Lower lobe of right lung (tissue), 2 donors: ENCODE results near the gene TSHZ3. TPM values are rescaled to one million over a fixed set of nuclear protein-coding genes. Genes with fewer than 3 reads are reported as not detected.
A peak's percentile ranks its signal among the peaks of the same experiment; 100 is the strongest.

Experiments
- ATAC-seq, 2 donors: fragments of 200-7000 bp; cut with Tn5 transposase; one replicate each; pipeline ENCODE4 v1.9.1; 2020 to 2022; ENCODE audit warnings: mild to moderate bottlenecking in 2 of 2, moderate library complexity in 2 of 2
- DNase-seq: peaks from one replicate; pipeline ENCODE4 v3.0.0-alpha.2; 2020
- H3K27ac ChIP-seq: fragments of 200-600 bp; one replicate; pipeline ENCODE4 v1.8.0; 2022
- H3K27me3 ChIP-seq: fragments of 200-600 bp; one replicate; pipeline ENCODE4 v1.8.0; 2022; ENCODE audit warnings: low read depth
- H3K36me3 ChIP-seq: fragments of 200-600 bp; one replicate; pipeline ENCODE4 v1.8.0; 2022; ENCODE audit warnings: mild to moderate bottlenecking
- H3K4me1 ChIP-seq: fragments of 200-600 bp; one replicate; pipeline ENCODE4 v1.8.0; 2022
- H3K4me3 ChIP-seq: fragments of 200-600 bp; one replicate; pipeline ENCODE4 v1.8.0; 2022; ENCODE audit warnings: mild to moderate bottlenecking
- H3K9me3 ChIP-seq: fragments of 200-600 bp; one replicate; pipeline ENCODE4 v1.8.0; 2022
- CTCF ChIP-seq: fragments of 200-600 bp; IDR thresholded peaks from one replicate; pipeline ENCODE4 v1.8.0; 2022; ENCODE audit warnings: antibody characterized with exemption, mild to moderate bottlenecking
- intact Hi-C: fragments of 100-400 bp; cut with DNase I; formaldehyde crosslinking; loops from one replicate; pipeline ENCODE4 v1.11.0; 2022
- total RNA-seq: library from RNA; stranded (reverse); fragmentation: NEBNext Ultra II Directional; extraction: Animal tissue kit (Norgen Biotek cat#: 25700); gene quantifications from one replicate; pipeline ENCODE4 v1.2.1, GENCODE V29; 2021
- donor health status: DM: no; HTN: yes; CAD: no; lungs with severe emphysema.

TSHZ3 gene
- total RNA-seq, 1 donor from 2014 or later: 5.7 TPM

- Histone ChIP-seq H3K4me3 (no peak overlapping the region), H3K4me1 (peaks cover 26% of the 10 kb centered on the region), H3K9me3 (no peaks in the 10 kb centered on the region), H3K27me3 (no peaks in the 10 kb centered on the region), H3K36me3 (no peaks in the 10 kb centered on the region), H3K27ac (peak overlapping the region; percentile 10)
- ATAC-seq (peak in 1 of 2 donors; percentile 40), DNase-seq (no peak)
- intact Hi-C loops: no loop called here
- TF ChIP-seq CTCF: no peak
Observed at GRCh38 chr19:31339411-31339810, 9.8 kb downstream of the TSHZ3 start.

- H3K36me3 ChIP-seq: no peaks in the 10 kb centered on the region
- H3K4me1 ChIP-seq: peaks cover 26% of the 10 kb centered on the region
- H3K4me3 ChIP-seq: no peak overlapping the region
- TF ChIP-seq CTCF: peak; percentile 49
- intact Hi-C loops: no loop called here
- H3K27me3 ChIP-seq: no peaks in the 10 kb centered on the region
- DNase-seq (no peak), ATAC-seq (peak; percentile 57 to 65)
- H3K9me3 ChIP-seq: no peaks in the 10 kb centered on the region
- H3K27ac ChIP-seq: peak overlapping the region; percentile 2
Observed at GRCh38 chr19:31338069-31338776, 11.0 kb downstream of the TSHZ3 start.

- intact Hi-C loops: no loop called here
Observed at GRCh38 chr19:31337008-31337914, 12.0 kb downstream of the TSHZ3 start.

GRCh38 chr19:31335716-31336115 lies 13.5 kb downstream of the TSHZ3 start:
- H3K4me1 ChIP-seq: peaks cover 21% of the 10 kb centered on the region
- intact Hi-C loops: no loop called here
- DNase-seq (no peak), ATAC-seq (no peak)
- H3K27ac ChIP-seq: no peak overlapping the region
- TF ChIP-seq CTCF: no peak
- H3K27me3 ChIP-seq: no peaks in the 10 kb centered on the region
- H3K9me3 ChIP-seq: no peaks in the 10 kb centered on the region
- H3K4me3 ChIP-seq: no peak overlapping the region
- H3K36me3 ChIP-seq: no peaks in the 10 kb centered on the region

More at GRCh38 chr19:31337008-31337914, 12.0 kb downstream of the TSHZ3 start:
- Histone ChIP-seq H3K27ac (no peak overlapping the region), H3K27me3 (no peaks in the 10 kb centered on the region), H3K4me3 (no peak overlapping the region), H3K36me3 (no peaks in the 10 kb centered on the region), H3K9me3 (no peaks in the 10 kb centered on the region), H3K4me1 (peaks cover 26% of the 10 kb centered on the region)
- TF ChIP-seq CTCF: no peak
- ATAC-seq (no peak), DNase-seq (no peak)

GRCh38 chr19:31334849-31335624 lies 14.2 kb downstream of the TSHZ3 start:
- Histone ChIP-seq H3K27ac (no peak overlapping the region), H3K4me1 (peaks cover 18% of the 10 kb centered on the region), H3K4me3 (no peak overlapping the region), H3K9me3 (no peaks in the 10 kb centered on the region), H3K36me3 (no peaks in the 10 kb centered on the region), H3K27me3 (no peaks in the 10 kb centered on the region)
- TF ChIP-seq CTCF: no peak
- no peak for ATAC-seq
- intact Hi-C loops: no loop called here
- DNase-seq: no peak
